ENCODE results near the gene DERA.

- no peak for TF ChIP-seq ZMAT3 (CRISPR knock-in tag; conservative IDR thresholded peaks at IDR 0.05)
- no peak for TF ChIP-seq NR1H2 (CRISPR knock-in tag; IDR thresholded peaks at IDR 0.05; ENCODE audit: borderline replicate concordance, low read depth)
- no peak for TF ChIP-seq TEAD2 (CRISPR knock-in tag; IDR thresholded peaks at IDR 0.05)
- TF ChIP-seq ZNF761 (CRISPR knock-in tag; conservative IDR thresholded peaks at IDR 0.05), result no peak
- TF ChIP-seq SRSF9 (IDR thresholded peaks at IDR 0.05; ENCODE audit: borderline replicate concordance, insufficient read depth, low read depth, low read length, poor library complexity, severe bottlenecking), result no peak
These were observed 101.0 kb downstream of the DERA start for GRCh38 chr12:16012117-16012516.

Data from HepG2 (cell line).